Neural crest cell (in vitro differentiated cells): ENCODE results near the gene SLC38A8. TPM values are rescaled to one million over a fixed set of nuclear protein-coding genes. Genes with fewer than 3 reads are reported as not detected.

ENCODE experiments used
- DNase-seq: peaks from one replicate; pipeline ENCODE4 v3.0.0; 2021; ENCODE audit warnings: low read depth, mixed read lengths, low spot score
- H3K27ac Mint-ChIP-seq: one replicate; pipeline ENCODE4 v1.8.0; 2021; ENCODE audit warnings: mild to moderate bottlenecking, mixed read lengths; ENCODE audit not compliant: unreplicated experiment
- H3K27me3 Mint-ChIP-seq: 2 replicates; pipeline ENCODE4 v1.8.0; 2021; ENCODE audit warnings: low read depth, mild to moderate bottlenecking, mixed read lengths
- H3K36me3 Mint-ChIP-seq: 2 replicates; pipeline ENCODE4 v1.8.0; 2021; ENCODE audit warnings: low read depth, mild to moderate bottlenecking, mixed read lengths
- H3K4me1 Mint-ChIP-seq: 2 replicates; pipeline ENCODE4 v1.8.0; 2021; ENCODE audit warnings: mixed read lengths
- H3K4me3 Mint-ChIP-seq: one replicate; pipeline ENCODE4 v1.8.0; 2021; ENCODE audit warnings: mild to moderate bottlenecking, mixed read lengths
- H3K9me3 Mint-ChIP-seq: 2 replicates; pipeline ENCODE4 v1.8.0; 2021; ENCODE audit warnings: mixed read lengths
- CTCF ChIP-seq: fragments of 200-600 bp; sonication (generic); conservative IDR thresholded peaks from 2 replicates; pipeline ENCODE4 v1.5.0; 2021; ENCODE audit warnings: antibody characterized with exemption, mild to moderate bottlenecking
- total RNA-seq: library from RNA; stranded (reverse); gene quantifications from 2 replicates; pipeline ENCODE4 v1.2.1, GENCODE V29; 2021

Gene SLC38A8
- total RNA-seq, 1 donor from 2014 or later = not detected

DNA sequence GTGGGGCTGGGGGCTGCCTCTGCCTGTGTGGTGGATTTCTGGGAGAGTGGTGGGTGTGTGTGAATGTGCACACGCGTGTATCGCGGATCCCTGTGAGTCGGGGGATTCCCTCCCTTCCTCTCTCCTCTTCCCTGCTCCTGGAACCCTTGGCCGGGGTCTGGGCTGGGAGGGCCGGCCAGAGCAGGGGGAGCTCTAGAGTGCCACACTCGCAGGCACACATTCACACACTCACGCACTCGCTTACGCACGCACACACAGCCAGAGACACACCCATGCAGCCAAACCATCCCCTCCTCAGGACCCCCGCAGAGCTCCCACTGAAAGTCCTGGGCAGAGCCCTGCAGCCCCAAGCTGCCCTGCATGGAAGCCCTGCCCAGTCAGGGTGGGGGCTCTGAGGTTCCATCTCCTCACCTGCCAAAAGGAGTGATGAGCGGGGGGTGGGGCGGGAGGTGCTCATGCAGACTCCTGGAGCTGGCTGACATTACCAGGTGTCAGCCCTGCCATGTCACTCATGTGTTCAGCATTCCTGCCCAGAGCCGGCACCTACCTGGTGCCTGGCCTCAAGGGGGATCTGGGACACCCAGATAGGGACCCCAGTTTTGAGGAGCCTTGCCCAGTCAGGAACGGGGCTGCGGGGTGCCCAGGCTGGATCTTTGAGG, 72.7 kb downstream of the SLC38A8 start:
- Mint-ChIP-seq H3K27me3 (peaks cover 11% of the 10 kb centered on the region), H3K36me3 (no peaks in the 10 kb centered on the region), H3K4me1 (no peaks in the 10 kb centered on the region), H3K9me3 (no peaks in the 10 kb centered on the region), H3K27ac (no peak overlapping the region), H3K4me3 (peak overlapping the region; percentile 78)
- no peak for TF ChIP-seq CTCF
- DNase-seq = no peak

DNA sequence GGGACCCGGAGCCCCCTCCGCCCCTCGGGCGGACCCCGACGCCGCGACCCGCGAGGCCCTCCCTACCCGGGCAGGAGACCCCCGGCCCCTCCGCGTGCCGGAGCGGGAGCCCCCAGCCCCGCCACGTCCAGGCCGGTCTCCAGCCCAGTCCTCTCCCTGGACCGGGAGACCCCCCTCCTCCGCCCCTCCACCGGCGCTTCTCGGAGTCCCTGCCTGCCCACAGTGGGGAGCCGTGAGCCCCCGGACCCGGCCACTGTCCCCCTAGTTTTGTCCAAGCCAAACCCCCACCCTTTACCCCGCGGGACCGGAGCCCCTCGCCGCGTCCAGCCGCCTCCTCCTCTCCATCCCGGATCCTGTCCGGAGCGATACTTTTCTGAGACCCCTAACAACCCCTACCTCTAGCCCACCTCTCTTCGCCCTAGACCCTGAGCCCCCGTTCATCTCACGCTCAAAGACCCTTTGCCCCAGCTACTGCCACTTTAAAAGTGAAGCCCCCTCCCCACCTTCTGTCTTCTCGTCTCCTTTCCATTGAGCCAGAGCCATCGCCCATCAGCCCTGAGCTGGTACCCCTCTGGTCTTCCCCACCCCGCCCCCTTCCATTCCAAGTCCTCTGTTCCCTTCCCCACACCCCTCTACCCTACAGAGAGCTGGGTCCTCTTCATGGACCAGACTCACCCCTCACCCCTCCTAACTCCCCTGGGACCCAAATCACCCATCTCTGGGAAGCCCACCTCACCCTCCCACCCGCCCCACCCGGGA, 73.5 kb downstream of the SLC38A8 start:
- no peaks in the 10 kb centered on the region for H3K36me3 Mint-ChIP-seq
- no peaks in the 10 kb centered on the region for H3K9me3 Mint-ChIP-seq
- H3K27ac Mint-ChIP-seq = no peak overlapping the region
- peaks cover 11% of the 10 kb centered on the region for H3K27me3 Mint-ChIP-seq
- no peak for TF ChIP-seq CTCF
- DNase-seq = no peak
- no peaks in the 10 kb centered on the region for H3K4me1 Mint-ChIP-seq
- H3K4me3 Mint-ChIP-seq = peak overlapping the region; percentile 81

GRCh38 chr16:83968306-83968851, 74.2 kb downstream of the SLC38A8 start:
- H3K4me3 Mint-ChIP-seq = peak overlapping the region; percentile 75
- H3K27ac Mint-ChIP-seq = no peak overlapping the region
- no peaks in the 10 kb centered on the region for H3K4me1 Mint-ChIP-seq
- H3K27me3 Mint-ChIP-seq = peaks cover 11% of the 10 kb centered on the region
- H3K9me3 Mint-ChIP-seq = no peaks in the 10 kb centered on the region
- no peaks in the 10 kb centered on the region for H3K36me3 Mint-ChIP-seq
- TF ChIP-seq CTCF = no peak
- DNase-seq = no peak

DNA sequence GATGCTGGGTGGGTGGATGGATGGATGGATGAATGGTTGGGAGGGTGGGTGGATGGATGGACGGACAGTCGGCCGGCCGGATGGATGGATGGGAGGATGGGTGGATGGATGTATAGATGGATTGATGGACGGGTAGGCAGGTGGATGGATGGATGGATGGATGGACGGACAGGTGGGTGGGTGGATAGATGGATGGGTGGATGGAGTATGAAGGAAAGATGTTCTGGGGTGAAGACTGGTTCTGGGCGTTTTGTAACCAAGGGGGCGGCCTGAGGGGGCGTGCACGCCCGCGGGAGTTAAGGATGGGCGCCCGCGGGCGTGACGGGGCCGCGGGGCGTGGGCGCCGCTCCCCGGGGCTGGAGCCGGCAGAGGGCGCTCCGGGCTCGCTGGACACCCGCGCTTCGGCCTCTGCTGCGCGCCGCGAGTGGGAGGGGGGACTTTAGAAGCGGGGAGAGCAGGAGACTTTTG, 74.7 kb downstream of the SLC38A8 start, which contains the start of gene NECAB2:
NECAB2 (plus strand) TSS at position 407 of the 468 bp plus-strand sequence. CDS start 405 bp downstream, outside the sequence.
- Mint-ChIP-seq H3K27me3 (peaks cover 11% of the 10 kb centered on the region), H3K4me3 (peak within 1 kb of the TSS; percentile 81), H3K27ac (peak within 1 kb of the TSS; percentile 13), H3K9me3 (no peaks in the 10 kb centered on the region), H3K4me1 (no peaks in the 10 kb centered on the region), H3K36me3 (no peaks in the 10 kb centered on the region)
- peak; percentile 60 for DNase-seq
- TF ChIP-seq CTCF = peak; percentile 76

DNA sequence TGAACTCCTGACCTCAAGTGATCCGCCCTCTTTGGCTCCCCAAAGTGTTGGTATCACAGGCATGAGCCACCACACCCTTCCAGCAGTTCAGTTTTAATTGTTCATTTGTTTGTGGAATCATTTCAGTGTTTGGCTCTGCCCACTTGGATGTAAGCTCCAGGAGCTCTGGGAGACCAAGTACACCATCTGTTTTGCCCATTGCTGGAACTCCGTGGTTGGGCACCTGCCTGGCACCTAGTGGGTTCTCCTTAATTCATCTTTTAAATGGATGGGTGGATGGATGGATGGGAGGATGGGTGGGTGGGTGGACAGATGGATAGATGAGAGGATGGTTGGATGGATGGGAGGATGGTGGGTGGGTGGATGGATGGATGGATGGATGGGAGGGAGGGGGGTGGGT, 75.5 kb downstream of the SLC38A8 start:
- Mint-ChIP-seq H3K36me3 (no peaks in the 10 kb centered on the region), H3K27ac (no peak overlapping the region), H3K9me3 (no peaks in the 10 kb centered on the region), H3K27me3 (peaks cover 11% of the 10 kb centered on the region), H3K4me3 (peak overlapping the region; percentile 29), H3K4me1 (no peaks in the 10 kb centered on the region)
- TF ChIP-seq CTCF = no peak
- no peak for DNase-seq
